Right lobe of liver (tissue), 6 donors: ENCODE measurements around the gene SNX8. TPM values are rescaled to one million over a fixed set of nuclear protein-coding genes. Genes with fewer than 3 reads are reported as not detected.

Experiments
- ATAC-seq, 4 donors: fragments of 200-7000 bp; cut with Tn5 transposase; one replicate each; pipeline ENCODE4 v1.9.1; 2020; ENCODE audit warnings: mild to moderate bottlenecking in 4 of 4, moderate library complexity in 4 of 4
- DNase-seq, 3 donors: peaks; one replicate each; pipeline ENCODE4 v3.0.0-alpha.2; 2020
- H3K27ac ChIP-seq, 3 donors: fragments of 200-600 bp; one replicate each; pipeline ENCODE4 v1.8.0; 2022
- H3K27me3 ChIP-seq, 2 donors: fragments of 200-600 bp; one replicate each; pipeline ENCODE4 v1.8.0; 2022
- H3K36me3 ChIP-seq, 4 donors: fragments of 200-600 bp; sonication (generic) in 1 of 4; one replicate each; pipeline versions ENCODE4 v1.5.1 to v1.8.0; 2017 to 2022; ENCODE audit warnings: control low read depth in 1 of 4
- H3K4me1 ChIP-seq, 4 donors: fragments of 200-600 bp; sonication (generic) in 1 of 4; one replicate each; pipeline versions ENCODE4 v1.5.1 to v1.8.0; 2017 to 2022; ENCODE audit warnings: control low read depth in 1 of 4
- H3K4me3 ChIP-seq, 3 donors: fragments of 200-600 bp; one replicate each; pipeline ENCODE4 v1.8.0; 2022
- H3K9me3 ChIP-seq, 4 donors: fragments of 200-600 bp; sonication (generic) in 1 of 4; one replicate each; pipeline versions ENCODE4 v1.5.1 to v1.8.0; 2017 to 2022; ENCODE audit warnings: control low read depth in 1 of 4
- POLR2A ChIP-seq: fragments of 450-650 bp; IDR thresholded peaks from one replicate; pipeline ENCODE4 v1.6.1; 2017; ENCODE audit warnings: antibody characterized with exemption, mild to moderate bottlenecking
- WGBS: methylation state at CpG from one replicate; pipeline ENCODE4 v1.1.6; 2018; ENCODE audit warnings: low coverage, low lambda C conversion rate; ENCODE audit not compliant: insufficient coverage; ENCODE audit errors: missing lambda C conversion rate; 5-methylcytosine and 5-hydroxymethylcytosine counted together
- intact Hi-C, 2 donors: fragments of 100-400 bp; cut with DNase I; formaldehyde crosslinking; loops; one replicate each; pipeline versions ENCODE4 v1.11.2 to v1.14.1; 2022
- total RNA-seq, 6 experiments: library from RNA; depleted of rRNA in 2 of 6; stranded (reverse); fragments of >200 nt in 2 of 6; fragmentation: NEBNext Ultra II Directional in 3 of 6; extraction: Animal tissue kit (Norgen Biotek cat#: 25700) in 3 of 6; gene quantifications; one replicate each; pipeline versions ENCODE4 v1.1.0 to v1.2.4, GENCODE V29; 2016 to 2023
- TF ChIP-seq, protein P1 (sequence below), 4 donors: fragments of 200-600 bp in 3 of 4; fragments of 450-650 bp in 1 of 4; IDR thresholded peaks; one replicate each; pipeline versions ENCODE4 v1.5.1 to v1.8.0; 2016 to 2022; ENCODE audit warnings: antibody characterized with exemption in 4 of 4, mild to moderate bottlenecking in 2 of 4
- donor health status: DM: no; HTN: yes; CAD: no.
- donor health status: DM: no; HTN: no; CAD: no.
- donor health status: DM: no; HTN: no; CAD: no.
- donor health status: DM: no; HTN: yes; CAD: no.
- donor health status: DM: no; HTN: yes; CAD: no.

SNX8 gene
- total RNA-seq, 6 experiments from 2014 or later: 9.1 to 26.2 (median 13.0) TPM

DNA sequence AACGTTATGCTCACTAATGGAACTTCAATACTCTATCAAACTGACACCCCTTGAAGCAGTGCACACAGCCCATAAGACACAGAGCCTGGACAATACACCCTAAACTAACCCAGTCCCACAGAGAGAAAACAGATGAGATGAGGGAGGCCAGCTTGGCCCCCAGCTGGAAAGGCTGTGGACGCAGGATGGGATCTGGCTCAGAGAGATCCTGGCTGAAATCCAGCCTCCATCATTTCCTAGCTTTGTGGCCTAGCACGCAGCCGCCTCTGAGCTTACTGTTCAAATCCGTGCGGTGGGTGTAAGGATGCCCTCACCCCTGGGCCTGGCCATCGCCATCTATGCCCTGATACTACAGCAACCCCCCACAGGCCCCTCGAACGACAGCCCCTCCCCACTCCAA lies 32.7 kb downstream of the SNX8 start:
- Histone ChIP-seq H3K27ac (no peak overlapping the region), H3K27me3 (no peaks in the 10 kb centered on the region), H3K4me1 (peaks cover 0 to 10% (median 3%) of the 10 kb centered on the region in 4 donors), H3K9me3 (no peaks in the 10 kb centered on the region), H3K36me3 (no peaks in the 10 kb centered on the region), H3K4me3 (no peak overlapping the region)
- no peak for DNase-seq
- peak; percentile 36 to 68 (median 50) for ATAC-seq
- 50% methylated on average over 1 of the region's 9 CpGs for WGBS
- intact Hi-C loops: no loop called here
- TF ChIP-seq, protein P1, sequence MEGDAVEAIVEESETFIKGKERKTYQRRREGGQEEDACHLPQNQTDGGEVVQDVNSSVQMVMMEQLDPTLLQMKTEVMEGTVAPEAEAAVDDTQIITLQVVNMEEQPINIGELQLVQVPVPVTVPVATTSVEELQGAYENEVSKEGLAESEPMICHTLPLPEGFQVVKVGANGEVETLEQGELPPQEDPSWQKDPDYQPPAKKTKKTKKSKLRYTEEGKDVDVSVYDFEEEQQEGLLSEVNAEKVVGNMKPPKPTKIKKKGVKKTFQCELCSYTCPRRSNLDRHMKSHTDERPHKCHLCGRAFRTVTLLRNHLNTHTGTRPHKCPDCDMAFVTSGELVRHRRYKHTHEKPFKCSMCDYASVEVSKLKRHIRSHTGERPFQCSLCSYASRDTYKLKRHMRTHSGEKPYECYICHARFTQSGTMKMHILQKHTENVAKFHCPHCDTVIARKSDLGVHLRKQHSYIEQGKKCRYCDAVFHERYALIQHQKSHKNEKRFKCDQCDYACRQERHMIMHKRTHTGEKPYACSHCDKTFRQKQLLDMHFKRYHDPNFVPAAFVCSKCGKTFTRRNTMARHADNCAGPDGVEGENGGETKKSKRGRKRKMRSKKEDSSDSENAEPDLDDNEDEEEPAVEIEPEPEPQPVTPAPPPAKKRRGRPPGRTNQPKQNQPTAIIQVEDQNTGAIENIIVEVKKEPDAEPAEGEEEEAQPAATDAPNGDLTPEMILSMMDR (IDR thresholded peaks at IDR 0.05): no peak
- TF ChIP-seq POLR2A: no peak

DNA sequence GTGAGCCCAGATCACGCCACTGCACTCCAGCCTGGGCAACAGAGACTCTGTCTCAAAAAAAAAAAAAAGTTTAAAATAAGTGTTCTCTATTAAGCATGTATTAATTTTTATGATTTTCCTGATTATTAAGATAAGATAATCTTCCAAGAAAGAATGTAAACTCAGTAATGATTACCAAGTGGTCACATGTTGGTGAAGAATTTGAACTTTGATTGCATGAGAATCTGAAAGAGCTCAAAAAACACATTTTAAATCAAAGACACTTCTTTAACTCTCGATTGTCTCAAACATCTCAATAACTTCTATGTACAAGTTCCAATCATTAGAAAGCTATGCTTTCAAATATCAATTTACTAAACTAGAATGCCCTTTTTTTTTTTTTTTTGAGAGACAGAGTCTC lies 33.8 kb downstream of the SNX8 start:
- no peak overlapping the region for H3K27ac ChIP-seq
- 47% methylated on average over 2 of the region's 2 CpGs for WGBS
- H3K36me3 ChIP-seq: no peaks in the 10 kb centered on the region
- peaks cover 0 to 10% (median 3%) of the 10 kb centered on the region in 4 donors for H3K4me1 ChIP-seq
- ATAC-seq: peak in 1 of 4 donors; percentile 17
- no peaks in the 10 kb centered on the region for H3K27me3 ChIP-seq
- no peak overlapping the region for H3K4me3 ChIP-seq
- H3K9me3 ChIP-seq: no peaks in the 10 kb centered on the region
- no peak for DNase-seq
- intact Hi-C loops: no loop called here
- no peak for TF ChIP-seq POLR2A
- TF ChIP-seq, protein P1 (IDR thresholded peaks at IDR 0.05): no peak

DNA sequence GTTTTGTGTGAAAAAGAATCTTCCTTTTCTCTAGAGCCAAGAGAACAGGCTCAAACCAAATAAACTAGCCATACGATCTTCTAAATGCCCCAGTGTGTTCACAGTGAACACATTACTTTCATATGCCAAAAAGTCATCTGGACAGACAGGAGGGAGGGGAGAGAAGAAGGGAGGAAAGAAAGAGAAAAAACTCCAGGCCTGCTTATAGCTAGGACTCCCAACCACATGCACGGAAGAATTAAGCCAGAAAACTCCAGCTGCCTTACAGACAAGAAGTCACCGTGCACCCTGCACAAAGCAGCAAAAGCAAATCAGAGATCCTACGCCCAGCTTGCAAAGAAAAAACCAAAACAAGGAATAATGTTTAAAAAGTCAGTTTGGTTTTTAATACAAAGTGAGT lies 34.3 kb downstream of the SNX8 start:
- no peaks in the 10 kb centered on the region for H3K9me3 ChIP-seq
- peaks cover 0 to 10% (median 3%) of the 10 kb centered on the region in 4 donors for H3K4me1 ChIP-seq
- no peak overlapping the region for H3K27ac ChIP-seq
- no peak for DNase-seq
- H3K4me3 ChIP-seq: no peak overlapping the region
- no peaks in the 10 kb centered on the region for H3K36me3 ChIP-seq
- ATAC-seq: no peak
- no peak for TF ChIP-seq POLR2A
- TF ChIP-seq, protein P1 (IDR thresholded peaks at IDR 0.05): no peak
- intact Hi-C loops: no loop called here
- WGBS: 56% methylated on average over 4 of the region's 4 CpGs
- no peaks in the 10 kb centered on the region for H3K27me3 ChIP-seq

DNA sequence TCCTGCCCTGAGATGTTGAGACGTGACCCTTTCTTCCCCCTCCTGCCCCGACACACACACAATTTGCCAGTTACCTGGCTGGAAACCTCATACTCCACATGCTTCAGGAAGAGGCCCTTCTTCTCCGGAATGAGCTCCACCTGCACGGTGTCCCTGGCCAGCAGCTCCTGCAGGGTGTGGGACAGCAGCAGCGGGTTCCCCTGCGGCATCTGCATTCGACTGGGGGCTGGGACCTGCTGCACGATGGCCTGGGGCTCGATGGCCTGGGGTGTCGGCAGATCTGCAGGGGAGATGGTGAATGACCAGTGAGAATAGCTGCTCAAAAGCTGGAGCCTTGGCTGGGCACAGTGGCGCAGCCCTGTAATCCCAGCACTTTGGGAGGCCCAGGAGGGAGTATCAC lies 36.2 kb downstream of the SNX8 start:
- no peak overlapping the region for H3K27ac ChIP-seq
- no peak for DNase-seq
- 96% methylated on average over 7 of the region's 11 CpGs for WGBS
- peaks cover 0 to 10% (median 3%) of the 10 kb centered on the region in 4 donors for H3K4me1 ChIP-seq
- no peak for ATAC-seq
- no peaks in the 10 kb centered on the region for H3K36me3 ChIP-seq
- no peak overlapping the region for H3K4me3 ChIP-seq
- intact Hi-C loops: no loop called here
- no peaks in the 10 kb centered on the region for H3K27me3 ChIP-seq
- TF ChIP-seq POLR2A: no peak
- TF ChIP-seq, protein P1 (IDR thresholded peaks at IDR 0.05): no peak
- no peaks in the 10 kb centered on the region for H3K9me3 ChIP-seq

DNA sequence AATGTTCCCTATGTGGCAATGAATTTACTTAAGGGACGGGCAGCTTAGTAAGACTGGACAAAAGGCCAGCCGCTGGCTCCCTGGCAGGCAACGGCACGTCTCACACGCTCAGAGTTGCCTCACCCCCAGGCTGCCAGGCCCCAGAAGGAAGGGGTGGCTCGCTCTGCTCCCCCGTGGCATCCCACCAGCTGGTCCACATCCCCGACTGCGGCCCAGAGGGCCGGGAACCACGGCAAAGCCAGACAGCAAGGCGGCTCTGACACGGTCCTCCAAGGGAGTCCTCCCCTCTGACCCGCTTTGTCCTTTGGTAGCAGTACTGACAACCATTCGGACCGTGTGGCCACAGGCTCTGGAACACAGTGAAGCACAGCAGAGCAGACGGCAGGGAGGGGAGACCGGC lies 38.1 kb downstream of the SNX8 start:
- 100% methylated on average over 2 of the region's 18 CpGs for WGBS
- intact Hi-C loops: no loop called here
- ATAC-seq: peak in 1 of 4 donors; percentile 26
- no peaks in the 10 kb centered on the region for H3K27me3 ChIP-seq
- no peaks in the 10 kb centered on the region for H3K9me3 ChIP-seq
- no peaks in the 10 kb centered on the region for H3K36me3 ChIP-seq
- DNase-seq: no peak
- peaks cover 0 to 10% (median 3%) of the 10 kb centered on the region in 4 donors for H3K4me1 ChIP-seq
- H3K4me3 ChIP-seq: no peak overlapping the region
- TF ChIP-seq, protein P1 (IDR thresholded peaks at IDR 0.05): no peak
- no peak for TF ChIP-seq POLR2A
- H3K27ac ChIP-seq: no peak overlapping the region
